Measurements from ENCODE around the gene PODN. TPM values are rescaled to one million over a fixed set of nuclear protein-coding genes. Genes with fewer than 3 reads are reported as not detected.

Gene PODN
- total RNA-seq, 1 experiment from 2014 or later = 0.10 TPM

GRCh38 chr1:53050310-53050709 is 11.7 kb upstream of the PODN start:
- no peak for DNase-seq (ENCODE audit: low spot score)

- no peak for DNase-seq (ENCODE audit: low spot score)
These were observed 10.3 kb upstream of the PODN start for GRCh38 chr1:53051676-53052075.

- DNase-seq (ENCODE audit: low spot score) = no peak
These were observed 4.9 kb upstream of the PODN start for GRCh38 chr1:53057127-53057526.

- no peak for DNase-seq (ENCODE audit: low spot score)
These were observed 1.4 kb upstream of the PODN start for GRCh38 chr1:53060579-53060978.

- no peak for DNase-seq (ENCODE audit: low spot score)
These were observed 722 bp upstream of the PODN start for GRCh38 chr1:53061123-53061858.

GRCh38 chr1:53062708-53063591 is 937 bp downstream of the PODN start:
- DNase-seq (ENCODE audit: low spot score) = no peak

GRCh38 chr1:53063744-53064515 is 1.9 kb downstream of the PODN start:
- DNase-seq (ENCODE audit: low spot score) = no peak

GRCh38 chr1:53065391-53065790 is 3.4 kb downstream of the PODN start:
- DNase-seq (ENCODE audit: low spot score) = no peak

GRCh38 chr1:53066488-53066887 is 4.5 kb downstream of the PODN start:
- no peak for DNase-seq (ENCODE audit: low spot score)

GRCh38 chr1:53066891-53067738 is 5.1 kb downstream of the PODN start:
- no peak for DNase-seq (ENCODE audit: low spot score)

GRCh38 chr1:53067886-53068285 is 5.9 kb downstream of the PODN start:
- DNase-seq (ENCODE audit: low spot score) = no peak

GRCh38 chr1:53068314-53069099 is 6.5 kb downstream of the PODN start:
- no peak for DNase-seq (ENCODE audit: low spot score)

- DNase-seq (ENCODE audit: low spot score) = no peak
These were observed 7.3 kb downstream of the PODN start for GRCh38 chr1:53069265-53069662.

GRCh38 chr1:53069663-53070327 is 7.8 kb downstream of the PODN start:
- DNase-seq (ENCODE audit: low spot score) = no peak

- DNase-seq (ENCODE audit: low spot score) = no peak
These were observed 8.6 kb downstream of the PODN start for GRCh38 chr1:53070621-53071020.

- DNase-seq (ENCODE audit: low spot score) = no peak
These were observed 9.3 kb downstream of the PODN start for GRCh38 chr1:53071167-53071865.

- DNase-seq (ENCODE audit: low spot score) = no peak
These were observed 9.9 kb downstream of the PODN start for GRCh38 chr1:53071915-53072314.

- no peak for DNase-seq (ENCODE audit: low spot score)
These were observed 11.3 kb downstream of the PODN start for GRCh38 chr1:53073287-53073686.

- DNase-seq (ENCODE audit: low spot score) = no peak
These were observed 11.9 kb downstream of the PODN start for GRCh38 chr1:53073868-53074311.
